Kidney epithelial cell (primary cell): ENCODE data around the gene ABLIM3. TPM values are rescaled to one million over a fixed set of nuclear protein-coding genes. Genes with fewer than 3 reads are reported as not detected.

Source experiments
- DNase-seq: peaks from one replicate; pipeline ENCODE4 v3.0.0-alpha.2; 2010; ENCODE audit warnings: low read depth
- H3K27me3 ChIP-seq: 2 replicates; pipeline ENCODE4 v1.6.0; 2011; ENCODE audit warnings: low read length; ENCODE audit not compliant: control insufficient read depth, insufficient read depth
- H3K36me3 ChIP-seq: 2 replicates; pipeline ENCODE4 v1.5.1; 2011; ENCODE audit warnings: low read length; ENCODE audit not compliant: control insufficient read depth, insufficient read depth
- H3K4me3 ChIP-seq: 2 replicates; pipeline ENCODE4 v1.5.1; 2011; ENCODE audit warnings: low read depth, mild to moderate bottlenecking, control low read depth, low read length
- CTCF ChIP-seq: IDR thresholded peaks from 2 replicates; pipeline ENCODE4 v1.5.1; 2011; ENCODE audit warnings: mild to moderate bottlenecking, moderate library complexity, low read length, control low read depth, inconsistent platforms; ENCODE audit not compliant: insufficient read depth, poor library complexity, severe bottlenecking
- total RNA-seq: library from RNA; depleted of rRNA; stranded (reverse); fragments of >200 nt; gene quantifications from 2 replicates; pipeline ENCODE4 v1.2.3, GENCODE V29; 2015

The ABLIM3 gene
- total RNA-seq, 1 donor from 2014 or later: 35.2 TPM

- no peak for TF ChIP-seq CTCF
- DNase-seq: no peak
- Histone ChIP-seq H3K4me3 (no peak overlapping the region), H3K36me3 (no peaks in the 10 kb centered on the region), H3K27me3 (no peaks in the 10 kb centered on the region)
Observed at GRCh38 chr5:149118463-149118862, 22.8 kb upstream of the ABLIM3 start.

GRCh38 chr5:149121145-149121544 lies 20.1 kb upstream of the ABLIM3 start:
- Histone ChIP-seq H3K4me3 (no peak overlapping the region), H3K36me3 (no peaks in the 10 kb centered on the region)
- DNase-seq: no peak

GRCh38 chr5:149123211-149123610 lies 18.1 kb upstream of the ABLIM3 start:
- no peak for TF ChIP-seq CTCF
- H3K4me3 ChIP-seq: no peak overlapping the region

More at GRCh38 chr5:149121145-149121544, 20.1 kb upstream of the ABLIM3 start:
- H3K27me3 ChIP-seq: no peaks in the 10 kb centered on the region
- TF ChIP-seq CTCF: no peak

GRCh38 chr5:149125386-149125891 lies 15.9 kb upstream of the ABLIM3 start:
- DNase-seq: no peak
- TF ChIP-seq CTCF: peak; percentile 54
- Histone ChIP-seq H3K36me3 (no peaks in the 10 kb centered on the region), H3K4me3 (no peak overlapping the region), H3K27me3 (no peaks in the 10 kb centered on the region)

More at GRCh38 chr5:149123211-149123610, 18.1 kb upstream of the ABLIM3 start:
- Histone ChIP-seq H3K27me3 (no peaks in the 10 kb centered on the region), H3K36me3 (no peaks in the 10 kb centered on the region)
- DNase-seq: no peak

GRCh38 chr5:149126906-149127305 lies 14.4 kb upstream of the ABLIM3 start:
- DNase-seq: no peak
- H3K4me3 ChIP-seq: no peak overlapping the region
- H3K36me3 ChIP-seq: no peaks in the 10 kb centered on the region
- H3K27me3 ChIP-seq: no peaks in the 10 kb centered on the region
- TF ChIP-seq CTCF: no peak

- no peak for TF ChIP-seq CTCF
- Histone ChIP-seq H3K36me3 (no peaks in the 10 kb centered on the region), H3K27me3 (no peaks in the 10 kb centered on the region), H3K4me3 (no peak overlapping the region)
- no peak for DNase-seq
Observed at GRCh38 chr5:149127394-149127955, 13.8 kb upstream of the ABLIM3 start.
